ENCODE measurements around the gene COX6A2.

Gene COX6A2

GRCh38 chr16:31428279-31428597, at the start of gene COX6A2:
TSS of gene COX6A2 (minus strand) at chr16:31428360. CDS start at chr16:31428325, 35 bp downstream.
- no peak for DNase-seq

DNA sequence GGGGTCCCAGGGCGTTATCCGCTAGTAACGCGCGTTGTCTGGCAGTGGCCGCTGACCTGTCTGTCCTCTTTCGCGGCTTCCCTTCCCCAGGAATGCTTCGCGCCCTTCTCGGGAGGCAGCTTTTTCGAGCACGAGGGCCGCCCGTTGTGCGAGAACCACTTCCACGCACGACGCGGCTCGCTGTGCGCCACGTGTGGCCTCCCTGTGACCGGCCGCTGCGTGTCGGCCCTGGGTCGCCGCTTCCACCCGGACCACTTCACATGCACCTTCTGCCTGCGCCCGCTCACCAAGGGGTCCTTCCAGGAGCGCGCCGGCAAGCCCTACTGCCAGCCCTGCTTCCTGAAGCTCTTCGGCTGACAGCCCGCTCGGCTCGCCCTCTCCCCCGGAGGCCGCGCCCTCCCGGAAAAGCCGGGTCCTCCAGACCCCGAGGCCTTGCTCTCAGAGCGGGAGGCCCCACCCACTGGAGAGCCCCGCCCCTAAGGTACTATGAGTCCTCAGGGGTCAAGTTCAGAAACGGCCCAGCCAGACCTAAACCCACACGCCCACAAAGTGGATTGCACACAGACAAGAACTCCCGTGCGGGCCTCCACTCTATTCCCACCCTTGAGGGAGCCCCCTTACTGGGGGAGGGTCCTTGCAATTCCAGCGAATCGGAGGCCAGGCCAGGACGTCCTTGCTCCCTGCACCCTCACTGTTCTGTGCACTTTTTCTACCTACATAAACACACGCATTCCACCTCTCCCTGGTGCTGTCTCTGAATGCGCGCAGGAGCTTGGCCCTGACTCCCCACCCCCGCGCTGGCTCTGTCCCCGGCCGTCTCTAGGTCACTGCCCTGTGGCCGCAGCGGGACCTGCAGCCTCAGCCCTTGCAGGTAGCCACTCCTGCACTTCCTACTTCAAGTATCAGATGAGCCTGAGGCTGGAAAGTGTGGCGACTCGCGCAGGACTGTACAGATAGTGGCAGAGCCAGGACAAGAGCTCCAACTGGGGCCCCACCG, 49.4 kb upstream of the COX6A2 start:
- no peak for DNase-seq

GRCh38 chr16:31476303-31477219, 48.4 kb upstream of the COX6A2 start:
- no peak for DNase-seq

DNA sequence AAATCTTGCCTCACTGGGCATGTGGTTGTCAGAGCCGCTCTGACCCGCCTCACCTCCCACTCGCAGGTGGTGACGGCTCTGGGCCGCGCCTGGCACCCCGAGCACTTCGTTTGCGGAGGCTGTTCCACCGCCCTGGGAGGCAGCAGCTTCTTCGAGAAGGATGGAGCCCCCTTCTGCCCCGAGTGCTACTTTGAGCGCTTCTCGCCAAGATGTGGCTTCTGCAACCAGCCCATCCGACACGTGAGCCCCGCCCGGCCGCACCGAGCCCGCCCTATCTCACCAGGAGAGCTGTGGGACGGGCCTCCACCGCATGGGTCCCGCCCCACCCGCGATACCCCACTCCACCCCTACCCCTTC, 47.8 kb upstream of the COX6A2 start:
- no peak for DNase-seq

DNA sequence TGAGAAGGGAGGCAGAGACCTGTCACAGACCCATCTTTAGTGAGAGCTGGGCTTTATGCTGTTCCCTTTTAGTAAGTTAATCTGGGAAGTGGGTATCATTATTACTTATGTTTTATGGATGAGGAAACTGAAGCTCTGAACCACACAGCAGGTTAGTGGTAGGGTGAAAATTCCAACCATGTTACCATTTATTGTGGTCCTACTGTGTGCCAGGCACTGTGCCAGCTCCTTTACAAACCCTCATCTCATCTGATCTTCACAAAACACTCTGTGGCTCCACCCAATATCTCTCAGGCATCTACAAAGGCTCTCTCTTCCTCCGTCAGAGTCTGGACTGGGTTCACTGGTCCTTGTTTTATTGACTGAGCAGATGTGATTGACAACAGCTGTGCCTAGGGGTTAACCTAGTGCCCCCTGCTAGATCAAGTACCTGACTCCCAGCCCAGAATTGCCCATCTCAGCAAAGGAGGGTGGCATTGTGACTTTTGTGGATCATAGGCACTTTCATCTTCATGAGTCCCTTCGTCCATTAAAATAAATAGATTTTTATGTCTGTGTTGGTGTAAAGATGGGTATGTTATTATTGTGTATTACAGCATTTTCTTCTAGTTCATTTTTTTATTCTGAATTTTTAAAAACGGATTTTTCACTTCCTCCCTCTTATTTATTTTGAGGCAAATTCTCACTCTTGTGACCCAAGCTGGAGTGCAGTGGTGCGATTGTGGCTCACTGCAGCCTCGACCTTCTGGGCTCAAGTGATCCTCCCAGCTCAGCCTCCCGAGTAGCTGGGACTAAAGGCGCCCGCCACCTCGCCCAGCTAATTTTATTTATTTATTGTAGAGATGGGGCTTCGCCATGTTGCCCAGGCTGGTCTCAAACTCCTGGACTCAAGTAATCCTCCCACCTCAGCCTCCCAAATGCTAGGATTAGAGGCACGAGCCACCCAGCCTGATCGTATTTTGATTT, 46.9 kb upstream of the COX6A2 start:
- DNase-seq: no peak

DNA sequence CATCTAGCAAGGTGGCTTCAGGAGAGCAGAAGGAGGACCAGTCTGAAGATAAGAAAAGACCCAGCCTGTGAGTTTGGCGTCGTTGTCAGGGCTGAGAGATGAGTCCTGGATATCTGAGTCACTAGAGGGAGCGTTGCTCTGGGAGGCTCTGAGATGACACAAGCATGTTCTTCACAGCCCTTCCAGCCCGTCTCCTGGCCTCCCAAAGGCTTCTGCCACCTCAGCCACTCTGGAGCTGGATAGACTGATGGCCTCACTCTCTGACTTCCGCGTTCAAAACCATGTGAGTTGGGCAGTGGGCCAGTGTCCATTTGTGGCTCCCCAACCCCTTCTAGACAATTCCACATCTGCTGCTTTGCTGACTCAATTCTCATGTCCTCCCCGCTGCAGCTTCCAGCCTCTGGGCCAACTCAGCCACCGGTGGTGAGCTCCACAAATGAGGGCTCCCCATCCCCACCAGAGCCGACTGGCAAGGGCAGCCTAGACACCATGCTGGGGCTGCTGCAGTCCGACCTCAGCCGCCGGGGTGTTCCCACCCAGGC, 46.1 kb upstream of the COX6A2 start:
- no peak for DNase-seq

DNA sequence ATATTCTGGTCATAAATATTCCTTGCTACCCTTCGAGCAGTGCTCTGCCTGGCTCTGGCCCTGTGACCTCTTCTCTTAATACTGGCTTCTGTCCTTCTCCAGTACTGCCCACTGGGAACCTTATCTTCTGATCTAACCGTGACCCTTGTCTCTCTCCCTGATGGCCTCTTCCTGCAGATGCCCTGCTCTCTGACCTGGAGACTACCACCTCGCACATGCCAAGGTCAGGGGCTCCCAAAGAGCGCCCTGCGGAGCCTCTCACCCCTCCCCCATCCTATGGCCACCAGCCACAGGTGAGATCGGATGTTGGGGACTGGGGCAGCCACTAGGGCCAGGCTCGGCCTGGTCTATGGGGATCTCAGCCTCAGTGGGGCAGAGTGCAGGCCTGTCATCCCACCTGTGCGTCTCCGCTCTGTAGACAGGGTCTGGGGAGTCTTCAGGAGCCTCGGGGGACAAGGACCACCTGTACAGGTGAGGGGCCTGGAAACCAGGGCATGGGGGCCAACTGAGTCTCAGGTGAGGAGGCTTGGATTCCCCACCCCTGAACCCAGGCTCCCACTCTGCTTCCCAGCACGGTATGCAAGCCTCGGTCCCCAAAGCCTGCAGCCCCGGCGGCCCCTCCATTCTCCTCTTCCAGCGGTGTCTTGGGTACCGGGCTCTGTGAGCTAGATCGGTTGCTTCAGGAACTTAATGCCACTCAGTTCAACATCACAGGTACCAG, 45.3 kb upstream of the COX6A2 start:
- DNase-seq: no peak

- DNase-seq: peak; percentile 90
These were observed 44.6 kb upstream of the COX6A2 start for GRCh38 chr16:31472709-31473203.

DNA sequence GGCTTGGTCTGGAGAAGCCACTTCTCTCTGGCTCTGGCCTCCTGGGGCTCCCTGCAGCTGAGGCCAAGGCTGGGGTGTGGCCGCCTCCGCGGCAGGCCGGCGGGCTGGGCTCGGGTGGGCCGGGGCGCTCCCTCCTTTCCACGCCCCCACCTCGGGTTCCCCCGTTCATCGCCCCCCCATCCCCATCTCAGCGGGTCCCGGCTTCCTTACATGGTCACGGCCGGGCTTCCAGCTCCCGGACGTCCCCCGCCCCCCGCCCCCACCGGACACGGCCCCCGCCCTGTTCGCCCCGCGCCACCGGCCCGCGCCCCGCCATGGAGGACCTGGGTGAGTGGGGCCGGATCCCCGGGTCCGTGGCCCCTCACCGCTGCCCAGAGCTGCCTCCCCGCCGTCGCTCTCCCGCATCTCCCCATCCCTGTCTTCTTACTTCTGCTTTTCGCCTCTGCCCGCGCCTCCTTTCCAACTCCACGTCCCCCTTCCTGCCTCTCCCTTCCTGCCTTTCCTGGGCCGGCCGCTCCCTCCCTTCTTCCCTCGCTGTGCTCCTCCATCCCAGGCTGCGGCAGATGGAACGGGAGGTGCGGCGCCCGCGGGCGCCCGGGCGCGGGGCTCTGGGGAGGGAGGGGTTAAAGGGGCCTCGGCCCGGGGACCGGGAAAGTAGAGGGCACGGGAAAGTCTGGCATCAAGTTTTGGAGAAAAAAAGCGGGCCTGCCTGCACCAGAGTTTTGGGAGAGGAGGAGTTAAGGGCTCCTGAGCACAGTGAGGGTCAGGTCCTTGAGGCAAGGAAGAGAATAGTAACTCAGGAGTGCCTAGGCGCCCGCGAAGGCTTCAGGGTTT, 43.9 kb upstream of the COX6A2 start, which contains the start of gene TGFB1I1:
TGFB1I1 (plus strand) TSS at position 278 of the 834 bp plus-strand sequence; CDS start at position 315, 37 bp downstream.
- no peak for DNase-seq

GRCh38 chr16:31471241-31471874, 43.2 kb upstream of the COX6A2 start:
- DNase-seq: no peak

- DNase-seq: no peak
These were observed 42.5 kb upstream of the COX6A2 start for GRCh38 chr16:31470615-31471014.

DNA sequence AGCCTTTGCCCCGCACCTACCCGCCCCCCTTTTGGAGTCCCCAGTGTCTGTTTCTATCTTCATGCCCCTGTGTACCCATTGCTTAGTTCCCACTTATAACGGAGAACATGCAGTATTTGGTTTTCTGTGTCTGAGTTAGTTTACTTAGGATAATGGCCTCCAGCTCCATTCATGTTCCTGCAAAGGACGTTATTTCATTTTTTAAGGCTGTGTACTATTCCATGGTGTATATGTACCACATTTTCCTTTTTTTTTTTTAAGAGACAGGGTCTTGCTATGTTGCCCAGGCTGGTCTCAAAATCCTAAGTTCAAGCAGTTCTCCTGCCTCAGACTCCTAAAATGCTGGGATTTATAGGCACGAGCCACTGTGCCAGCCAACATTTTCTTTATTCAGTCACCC, 39.7 kb upstream of the COX6A2 start:
- no peak for DNase-seq

DNA sequence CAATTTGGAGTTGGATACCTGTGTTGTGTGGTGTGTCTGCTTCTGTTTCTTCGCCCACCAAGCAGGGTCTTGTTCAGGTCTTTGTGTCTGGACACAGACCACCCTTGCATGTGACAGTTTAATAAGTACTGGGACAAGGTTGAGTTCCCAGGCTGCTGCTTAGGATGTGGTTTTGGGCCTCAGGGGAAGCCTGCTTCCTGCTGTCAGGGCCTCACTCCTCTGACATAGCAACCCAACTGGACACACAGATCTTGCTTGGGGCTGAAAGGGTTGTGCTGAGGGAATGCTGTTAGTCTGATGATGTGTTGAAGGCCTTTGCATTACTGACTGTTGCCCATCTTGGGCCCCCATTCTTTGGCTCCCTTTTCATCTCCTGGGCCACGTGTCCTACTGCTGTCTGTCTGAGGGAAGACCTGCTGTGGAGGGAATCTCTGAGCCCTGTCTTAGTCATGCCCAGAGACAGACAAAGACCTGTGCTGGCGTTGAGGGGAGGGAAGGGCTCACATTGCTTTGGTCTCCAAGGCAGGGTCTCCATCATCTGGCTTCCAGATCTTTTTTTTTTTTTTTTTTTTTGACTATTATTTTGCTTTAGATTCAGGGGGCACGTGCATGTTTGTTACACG, 39.1 kb upstream of the COX6A2 start:
- DNase-seq: no peak

DNA sequence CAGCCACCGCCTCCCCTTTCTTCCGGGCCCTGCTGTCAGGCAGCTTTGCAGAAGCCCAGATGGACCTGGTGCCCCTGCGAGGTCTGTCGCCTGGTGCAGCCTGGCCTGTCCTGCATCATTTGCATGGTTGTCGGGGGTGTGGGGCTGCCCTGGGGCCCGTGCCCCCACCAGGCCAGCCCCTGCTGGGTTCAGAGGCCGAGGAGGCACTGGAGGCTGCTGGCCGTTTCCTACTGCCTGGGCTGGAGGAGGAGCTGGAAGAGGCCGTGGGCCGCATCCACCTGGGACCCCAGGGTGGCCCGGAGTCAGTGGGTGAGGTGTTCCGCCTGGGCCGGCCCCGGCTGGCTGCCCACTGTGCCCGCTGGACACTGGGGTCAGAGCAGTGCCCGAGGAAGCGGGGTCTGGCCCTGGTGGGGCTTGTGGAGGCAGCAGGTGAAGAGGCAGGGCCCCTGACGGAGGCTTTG, 38.3 kb upstream of the COX6A2 start:
- no peak for DNase-seq

GRCh38 chr16:31465788-31466370, 37.7 kb upstream of the COX6A2 start:
- DNase-seq: no peak

GRCh38 chr16:31464781-31465260, 36.7 kb upstream of the COX6A2 start:
- DNase-seq: no peak

DNA sequence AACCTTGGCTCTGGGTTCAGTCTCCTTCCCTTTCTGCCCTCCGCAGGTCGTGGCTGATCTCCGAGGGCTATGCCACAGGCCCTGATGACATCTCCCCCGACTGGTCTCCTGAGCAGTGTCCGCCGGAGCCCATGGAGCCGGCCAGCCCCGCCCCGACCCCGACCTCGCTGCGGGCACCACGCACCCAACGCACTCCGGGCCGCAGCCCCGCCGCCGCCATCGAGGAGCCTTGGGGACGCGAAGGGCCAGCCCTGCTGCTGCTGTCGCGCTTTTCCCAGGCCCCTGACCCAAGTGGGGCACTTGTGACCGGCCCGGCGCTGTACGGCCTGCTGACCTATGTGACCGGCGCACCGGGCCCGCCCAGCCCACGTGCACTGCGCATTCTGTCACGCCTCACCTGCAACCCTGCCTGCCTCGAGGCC, 36.2 kb upstream of the COX6A2 start:
- no peak for DNase-seq
